A673 (cell line): Measurements from ENCODE around the gene HLA-DOB. TPM values are rescaled to one million over a fixed set of nuclear protein-coding genes. Genes with fewer than 3 reads are reported as not detected.
A peak's percentile ranks its signal among the peaks of the same experiment; 100 is the strongest.

Experiments
- BruUV-seq: library from RNA; stranded (reverse); fragments of 400-500 nt; replicated peaks from 2 replicates; lab custom pipeline; 2021; lab: Mats Ljungman, UMichigan
- CTCF ChIA-PET: fragments of 300-600 bp; sonication (Branson Sonifier 250); formaldehyde crosslinking; loops from one replicate; lab custom pipeline; 2022; ENCODE audit warnings: antibody characterized with exemption; lab: Charles Lee
- POLR2A ChIA-PET: fragments of 300-600 bp; sonication (Branson Sonifier 250); formaldehyde crosslinking; loops from one replicate; lab custom pipeline; 2022; ENCODE audit warnings: antibody characterized with exemption; ENCODE audit not compliant: low non-redundant PET; lab: Charles Lee
- DNase-seq: peaks from one replicate; pipeline ENCODE4 v3.0.0-alpha.2; 2015; ENCODE audit warnings: low spot score
- H3K27ac ChIP-seq: fragments of 200-600 bp; sonication (generic); 2 replicates; pipeline ENCODE4 v1.5.1; 2016; ENCODE audit warnings: mixed run types, low read depth, mild to moderate bottlenecking, mixed read lengths, antibody characterized with exemption, low read length; ENCODE audit not compliant: poor library complexity, severe bottlenecking
- H3K27me3 ChIP-seq: fragments of 200-600 bp; sonication (generic); replicated peaks from 2 replicates; pipeline ENCODE4 v1.6.1; 2017; ENCODE audit warnings: mixed run types, low read depth, mild to moderate bottlenecking, mixed read lengths, antibody characterized with exemption, low read length; ENCODE audit not compliant: insufficient read depth, poor library complexity
- H3K36me3 ChIP-seq: fragments of 200-600 bp; sonication (generic); 2 replicates; pipeline ENCODE4 v1.6.1; 2016; ENCODE audit warnings: mixed run types, mild to moderate bottlenecking, mixed read lengths, antibody characterized with exemption, low read length; ENCODE audit not compliant: insufficient read depth, poor library complexity, severe bottlenecking
- H3K4me1 ChIP-seq: fragments of 200-600 bp; sonication (generic); 2 replicates; pipeline ENCODE4 v1.6.1; 2017; ENCODE audit warnings: mixed run types, mild to moderate bottlenecking, mixed read lengths, antibody characterized with exemption, low read length; ENCODE audit not compliant: insufficient read depth, poor library complexity, severe bottlenecking
- H3K4me3 ChIP-seq: fragments of 200-600 bp; sonication (generic); 2 replicates; pipeline ENCODE4 v1.5.1; 2016; ENCODE audit warnings: low read depth, mixed run types, mild to moderate bottlenecking, mixed read lengths, low read length; ENCODE audit not compliant: poor library complexity, severe bottlenecking
- H3K9me3 ChIP-seq: fragments of 200-600 bp; sonication (generic); 2 replicates; pipeline ENCODE4 v1.6.1; 2016; ENCODE audit warnings: mixed run types, low read depth, mild to moderate bottlenecking, mixed read lengths, antibody characterized with exemption, low read length; ENCODE audit not compliant: poor library complexity, severe bottlenecking
- CTCF ChIP-seq: fragments of 300-800, 200-600 bp; sonication (generic); conservative IDR thresholded peaks from 2 replicates; pipeline ENCODE4 v1.5.1; 2017; ENCODE audit warnings: low read depth, mild to moderate bottlenecking, antibody characterized with exemption, low read length, moderate library complexity, mixed read lengths
- EZH2 ChIP-seq: fragments of 200-600 bp; sonication (generic); IDR thresholded peaks from 2 replicates; pipeline ENCODE4 v1.6.1; 2017; ENCODE audit warnings: borderline replicate concordance, low read depth, mild to moderate bottlenecking, mixed read lengths, antibody characterized with exemption, low read length; ENCODE audit not compliant: poor library complexity, severe bottlenecking
- intact Hi-C: fragments of 100-400 bp; cut with micrococcal nuclease; formaldehyde crosslinking; loops from one replicate; pipeline ENCODE4 v1.10.0; 2022; ENCODE audit not compliant: unreplicated experiment
- total RNA-seq: library from RNA; stranded (reverse); gene quantifications from 2 replicates; pipeline ENCODE4 v1.2.3, GENCODE V29; 2021

Gene HLA-DOB
- total RNA-seq, 1 experiment from 2014 or later = 2.0 TPM

- no peak overlapping the region for H3K4me3 ChIP-seq
- no peak for TF ChIP-seq CTCF
- no peak for TF ChIP-seq EZH2
- H3K27me3 ChIP-seq = peaks cover 27% of the 10 kb centered on the region
- H3K36me3 ChIP-seq = no peaks in the 10 kb centered on the region
- no TSS peak for BruUV-seq
- POLR2A ChIA-PET = interaction anchor here (0.6 kb wide), 1 partner anchor 33 kb away, joined by 3 read pairs; no protein-coding TSS in a partner anchor
- no peak for DNase-seq
- intact Hi-C loops = no loop called here
- H3K9me3 ChIP-seq = no peaks in the 10 kb centered on the region
- no peaks in the 10 kb centered on the region for H3K4me1 ChIP-seq
- H3K27ac ChIP-seq = no peak overlapping the region
- CTCF ChIA-PET = interaction anchor here (2.6 kb wide), 1 partner anchor 17 kb away, joined by 56 read pairs; the partner anchor contains the start of gene TAP2
Measured at GRCh38 chr6:32855467-32856174, 38.8 kb upstream of the HLA-DOB start.

GRCh38 chr6:32854376-32855178 lies 37.8 kb upstream of the HLA-DOB start:
- Histone ChIP-seq H3K27me3 (peaks cover 27% of the 10 kb centered on the region), H3K4me3 (peak overlapping the region; percentile 93), H3K4me1 (no peaks in the 10 kb centered on the region), H3K36me3 (no peaks in the 10 kb centered on the region), H3K27ac (no peak overlapping the region), H3K9me3 (no peaks in the 10 kb centered on the region)
- TF ChIP-seq CTCF (no peak), EZH2 (no peak)
- intact Hi-C loops = no loop called here
- POLR2A ChIA-PET = no interaction called here
- no TSS peak for BruUV-seq
- CTCF ChIA-PET = interaction anchor here (0.6 to 2.6 kb wide), 4 partner anchors 13 to 766 kb away, joined by 5 to 56 read pairs (median 6); partner anchors contain the start of gene TAP2
- DNase-seq = no peak

- Histone ChIP-seq H3K27ac (peak within 1 kb of the TSS; percentile 77), H3K9me3 (no peaks in the 10 kb centered on the region), H3K4me1 (no peaks in the 10 kb centered on the region), H3K36me3 (no peaks in the 10 kb centered on the region), H3K27me3 (peaks cover 27% of the 10 kb centered on the region), H3K4me3 (peak within 1 kb of the TSS; percentile 93)
- intact Hi-C loops = loop anchor here (1.0 kb wide), 1 partner anchor 15 kb away; the partner anchor contains the start of gene TAP2
- DNase-seq = peak; percentile 96
- POLR2A ChIA-PET = no interaction called here
- TF ChIP-seq EZH2 (no peak), CTCF (peak; percentile 90)
- CTCF ChIA-PET = interaction anchor here (0.6 to 2.6 kb wide), 6 partner anchors 9 to 765 kb away, joined by 3 to 56 read pairs (median 6); partner anchors contain the start of gene TAP2
- no TSS peak for BruUV-seq
Measured at GRCh38 chr6:32853541-32854375, 37.0 kb upstream of the HLA-DOB start, which contains the start of the genes PSMB9 and TAP1. PSMB9 (plus strand) TSS chr6:32854192; CDS start chr6:32854230, 38 bp downstream. TAP1 (minus strand) TSS chr6:32853704; CDS start chr6:32853636, 68 bp downstream.
